GM12878 (cell line): ENCODE data around the gene CTSH.
A peak's percentile ranks its signal among the peaks of the same experiment; 100 is the strongest.

ENCODE experiments used
- ELK1 ChIP-seq: IDR thresholded peaks from 2 replicates; pipeline ENCODE4 v1.6.1; 2012; ENCODE audit warnings: low read depth, low read length, improper control_type of control experiment
- MXI1 ChIP-seq: fragments of 150-350 bp; IDR thresholded peaks from 2 replicates; pipeline ENCODE4 v1.6.1; 2011; ENCODE audit warnings: low read depth, mild to moderate bottlenecking, inconsistent platforms, low read length, improper control_type of control experiment
- POLR2A ChIP-seq: IDR thresholded peaks from 2 replicates; pipeline ENCODE4 v1.6.1; 2011; ENCODE audit warnings: low read depth, mild to moderate bottlenecking, low read length
- POLR2AphosphoS5 ChIP-seq: IDR thresholded peaks from 2 replicates; pipeline ENCODE4 v1.6.1; 2011; ENCODE audit warnings: mild to moderate bottlenecking, low read length, inconsistent platforms
- RB1 ChIP-seq: fragments of 450-650 bp; formaldehyde crosslinking; IDR thresholded peaks from 2 replicates; pipeline ENCODE4 v1.6.1; 2017; ENCODE audit warnings: mild to moderate bottlenecking, borderline replicate concordance
- REST ChIP-seq: IDR thresholded peaks from 2 replicates; pipeline ENCODE4 v1.6.1; 2012; ENCODE audit warnings: mild to moderate bottlenecking, low read depth, low read length
- SREBF2 ChIP-seq: IDR thresholded peaks from 2 replicates; pipeline ENCODE4 v1.6.1; 2012; ENCODE audit warnings: mild to moderate bottlenecking, low read length
- TAF1 ChIP-seq: IDR thresholded peaks from 2 replicates; pipeline ENCODE4 v1.6.1; 2011; ENCODE audit warnings: mild to moderate bottlenecking, low read depth, low read length, borderline replicate concordance
- TCF12 ChIP-seq: IDR thresholded peaks from 2 replicates; pipeline ENCODE4 v1.6.1; 2011; ENCODE audit warnings: low read depth, mild to moderate bottlenecking, low read length
- ZBTB40 ChIP-seq: fragments of 450-650 bp; IDR thresholded peaks from 2 replicates; pipeline ENCODE4 v1.6.1; 2016; ENCODE audit warnings: mild to moderate bottlenecking, moderate library complexity, borderline replicate concordance
- ZZZ3 ChIP-seq: IDR thresholded peaks from 2 replicates; pipeline ENCODE4 v1.6.1; 2011; ENCODE audit warnings: low read depth; ENCODE audit not compliant: control insufficient read depth, insufficient read length
- TF ChIP-seq, protein P1 (sequence below), 3 experiments: IDR thresholded peaks in 2 of 3; conservative IDR thresholded peaks in 1 of 3; 2 replicates each; pipeline ENCODE4 v1.5.1; 2011; ENCODE audit warnings: low read depth in 3 of 3, low read length in 3 of 3, mild to moderate bottlenecking in 3 of 3, control low read depth in 2 of 3, moderate library complexity in 2 of 3, inconsistent platforms in 1 of 3, mixed read lengths in 1 of 3; ENCODE audit not compliant: control insufficient read depth in 2 of 3, insufficient read depth in 1 of 3; ENCODE audit errors: extremely low read depth in 1 of 3
- TF ChIP-seq, protein P2 (sequence below): IDR thresholded peaks from 2 replicates; pipeline ENCODE4 v1.6.1; 2011; ENCODE audit warnings: low read depth, low read length, improper control_type of control experiment, borderline replicate concordance

DNA sequence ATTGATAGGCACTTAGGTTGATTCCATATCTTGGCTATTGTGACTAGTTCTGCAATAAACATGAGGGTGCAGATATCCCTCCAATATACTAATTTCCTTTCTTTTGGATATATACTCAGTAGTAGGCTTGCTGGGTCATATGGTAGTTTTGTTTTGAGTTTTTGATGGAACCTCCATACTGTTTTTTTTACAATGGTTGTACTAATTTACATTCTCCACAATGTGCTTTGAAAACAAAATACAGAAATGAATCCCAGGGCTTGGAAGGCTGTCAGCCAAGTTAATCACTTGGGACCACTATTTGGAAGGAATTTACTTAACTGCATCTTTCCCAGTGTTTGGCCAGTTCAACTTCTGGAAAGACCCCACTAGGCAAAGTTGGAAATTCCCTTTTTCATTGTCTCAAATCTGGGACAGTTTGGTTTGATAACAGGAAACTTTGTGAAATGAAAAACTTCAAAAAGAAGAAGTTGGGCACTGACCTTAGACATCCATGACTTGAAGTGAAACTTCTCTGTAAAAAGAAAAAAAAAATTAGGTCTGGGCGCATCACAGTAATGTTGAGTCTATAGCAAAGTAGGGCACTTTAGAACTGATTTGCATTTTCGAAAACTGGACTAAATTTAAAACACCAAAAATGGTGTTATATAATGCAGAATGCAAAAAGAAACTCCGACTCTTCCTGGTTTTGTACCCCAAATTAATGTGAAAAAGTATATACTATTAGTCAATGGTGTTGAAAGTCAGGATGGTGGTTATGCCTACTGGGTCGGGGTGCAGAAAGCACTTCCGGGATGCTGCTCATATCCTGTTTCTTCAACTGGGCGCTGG, 6.0 kb downstream of the CTSH start:
- no peak for TF ChIP-seq MXI1
- no peak; the same call in 1 of the 2 replicates for TF ChIP-seq POLR2AphosphoS5
- no peak for TF ChIP-seq RB1
- TF ChIP-seq, protein P1, sequence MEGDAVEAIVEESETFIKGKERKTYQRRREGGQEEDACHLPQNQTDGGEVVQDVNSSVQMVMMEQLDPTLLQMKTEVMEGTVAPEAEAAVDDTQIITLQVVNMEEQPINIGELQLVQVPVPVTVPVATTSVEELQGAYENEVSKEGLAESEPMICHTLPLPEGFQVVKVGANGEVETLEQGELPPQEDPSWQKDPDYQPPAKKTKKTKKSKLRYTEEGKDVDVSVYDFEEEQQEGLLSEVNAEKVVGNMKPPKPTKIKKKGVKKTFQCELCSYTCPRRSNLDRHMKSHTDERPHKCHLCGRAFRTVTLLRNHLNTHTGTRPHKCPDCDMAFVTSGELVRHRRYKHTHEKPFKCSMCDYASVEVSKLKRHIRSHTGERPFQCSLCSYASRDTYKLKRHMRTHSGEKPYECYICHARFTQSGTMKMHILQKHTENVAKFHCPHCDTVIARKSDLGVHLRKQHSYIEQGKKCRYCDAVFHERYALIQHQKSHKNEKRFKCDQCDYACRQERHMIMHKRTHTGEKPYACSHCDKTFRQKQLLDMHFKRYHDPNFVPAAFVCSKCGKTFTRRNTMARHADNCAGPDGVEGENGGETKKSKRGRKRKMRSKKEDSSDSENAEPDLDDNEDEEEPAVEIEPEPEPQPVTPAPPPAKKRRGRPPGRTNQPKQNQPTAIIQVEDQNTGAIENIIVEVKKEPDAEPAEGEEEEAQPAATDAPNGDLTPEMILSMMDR (IDR thresholded peaks at IDR 0.05 in 2 of 3, conservative IDR thresholded peaks at IDR 0.05 in 1 of 3; ENCODE audit: control insufficient read depth in 2 of 3, extremely low read depth in 1 of 3, insufficient read depth in 1 of 3, low read depth in 3 of 3, low read length in 3 of 3), result no peak
- TF ChIP-seq ELK1, result no peak
- TF ChIP-seq, protein P2, sequence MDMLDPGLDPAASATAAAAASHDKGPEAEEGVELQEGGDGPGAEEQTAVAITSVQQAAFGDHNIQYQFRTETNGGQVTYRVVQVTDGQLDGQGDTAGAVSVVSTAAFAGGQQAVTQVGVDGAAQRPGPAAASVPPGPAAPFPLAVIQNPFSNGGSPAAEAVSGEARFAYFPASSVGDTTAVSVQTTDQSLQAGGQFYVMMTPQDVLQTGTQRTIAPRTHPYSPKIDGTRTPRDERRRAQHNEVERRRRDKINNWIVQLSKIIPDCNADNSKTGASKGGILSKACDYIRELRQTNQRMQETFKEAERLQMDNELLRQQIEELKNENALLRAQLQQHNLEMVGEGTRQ, result no peak
- TF ChIP-seq ZBTB40, result peak; percentile 23; the same call in 1 of the 2 replicates
- TF ChIP-seq TAF1, result peak; percentile 77; the same call in 1 of the 2 replicates
- TF ChIP-seq TCF12, result no peak
- TF ChIP-seq SREBF2, result no peak
- TF ChIP-seq ZZZ3, result no peak
- no peak for TF ChIP-seq REST
- TF ChIP-seq POLR2A, result no peak
